Endothelial cell of umbilical vein (primary cell): Measurements from ENCODE around the gene KCNJ6. TPM values are rescaled to one million over a fixed set of nuclear protein-coding genes. Genes with fewer than 3 reads are reported as not detected.

ENCODE experiments used
- BruUV-seq: library from RNA; stranded (reverse); fragments of 400-500 nt; replicated peaks from 2 replicates; lab custom pipeline; 2021; lab: Mats Ljungman, UMichigan
- CTCF ChIA-PET: fragments of 300-600, 350-600 bp; sonication (Branson Sonifier 250); formaldehyde crosslinking; loops from one replicate; lab custom pipeline; 2021; ENCODE audit warnings: antibody characterized with exemption, inconsistent platforms; lab: Charles Lee
- POLR2A ChIA-PET: fragments of 300-600, 350-600 bp; sonication (Branson Sonifier 250); formaldehyde crosslinking; loops from one replicate; lab custom pipeline; 2021; ENCODE audit warnings: antibody characterized with exemption, inconsistent platforms; lab: Charles Lee
- DNase-seq: peaks from one replicate; pipeline ENCODE4 v3.0.0-alpha.2; 2011; ENCODE audit warnings: low read depth, low spot score
- FAIRE-seq: peaks from 2 replicates; lab custom pipeline; 2011; peaks lifted over from hg19 to GRCh38; lab: Jason Lieb, UNC
- H2AFZ ChIP-seq: 2 replicates; pipeline ENCODE4 v1.6.0; 2012; ENCODE audit warnings: low read depth, low read length, control low read depth, inconsistent platforms
- H3K27ac ChIP-seq: 2 replicates; pipeline ENCODE4 v1.5.1; 2011; ENCODE audit warnings: low read depth, mild to moderate bottlenecking, control low read depth, low read length, moderate library complexity; ENCODE audit not compliant: insufficient read depth
- H3K27me3 ChIP-seq, 2 experiments: 2 replicates each; pipeline versions ENCODE4 v1.6.0 to v1.6.1; 2011; ENCODE audit warnings: low read length in 2 of 2, mixed read lengths in 1 of 2; ENCODE audit not compliant: control insufficient read depth in 2 of 2, insufficient read depth in 2 of 2
- H3K36me3 ChIP-seq, 2 experiments: 2 replicates in 1 of 2; 3 replicates in 1 of 2; pipeline ENCODE4 v1.5.1; 2011; ENCODE audit warnings: low read length in 2 of 2, mild to moderate bottlenecking in 1 of 2, moderate library complexity in 1 of 2; ENCODE audit not compliant: control insufficient read depth in 2 of 2, insufficient read depth in 2 of 2; ENCODE audit errors: extremely low read depth in 1 of 2
- H3K4me1 ChIP-seq: 3 replicates; pipeline ENCODE4 v1.5.1; 2011; ENCODE audit warnings: mild to moderate bottlenecking, low read length; ENCODE audit not compliant: control insufficient read depth, insufficient read depth; ENCODE audit errors: extremely low read depth
- H3K4me2 ChIP-seq: 2 replicates; pipeline ENCODE4 v1.6.1; 2011; ENCODE audit warnings: low read length, control low read depth, mixed read lengths; ENCODE audit not compliant: insufficient read depth
- H3K4me3 ChIP-seq, 3 experiments: fragments of 200-600 bp in 1 of 3; sonication (generic), shearing (Covaris generic) in 1 of 3; replicated peaks in 1 of 3; 2 replicates each; pipeline ENCODE4 v1.5.1; 2011 to 2016; ENCODE audit warnings: control low read depth in 3 of 3, low read length in 3 of 3, mild to moderate bottlenecking in 2 of 3, inconsistent platforms in 1 of 3, low read depth in 1 of 3, moderate library complexity in 1 of 3; ENCODE audit not compliant: insufficient read depth in 1 of 3
- H3K79me2 ChIP-seq: 2 replicates; pipeline ENCODE4 v1.6.0; 2012; ENCODE audit warnings: low read length, inconsistent platforms; ENCODE audit not compliant: control insufficient read depth, insufficient read depth
- H3K9ac ChIP-seq: replicated peaks from 2 replicates; pipeline ENCODE3; 2011; ENCODE audit warnings: low read length, control low read depth; ENCODE audit not compliant: insufficient read depth; ENCODE audit errors: extremely low read depth
- H3K9me1 ChIP-seq: replicated peaks from 3 replicates; pipeline ENCODE4 v1.6.0; 2011; ENCODE audit warnings: mild to moderate bottlenecking, low read length; ENCODE audit not compliant: control insufficient read depth, insufficient read depth; ENCODE audit errors: extremely low read depth
- H3K9me3 ChIP-seq: replicated peaks from 2 replicates; pipeline ENCODE4 v1.5.1; 2012; ENCODE audit warnings: low read length, inconsistent platforms; ENCODE audit not compliant: control insufficient read depth, insufficient read depth
- H4K20me1 ChIP-seq: replicated peaks from 2 replicates; pipeline ENCODE3; 2011; ENCODE audit warnings: mild to moderate bottlenecking, low read length; ENCODE audit not compliant: control insufficient read depth, insufficient read depth; ENCODE audit errors: extremely low read depth
- EZH2 ChIP-seq: IDR thresholded peaks from 2 replicates; pipeline ENCODE4 v1.6.1; 2012; ENCODE audit warnings: borderline replicate concordance, low read depth, mild to moderate bottlenecking, moderate library complexity, low read length, inconsistent platforms; ENCODE audit not compliant: severe bottlenecking
- FOS ChIP-seq: IDR thresholded peaks from 2 replicates; pipeline ENCODE4 v1.6.1; 2011; ENCODE audit warnings: mild to moderate bottlenecking, low read length, moderate library complexity, borderline replicate concordance; ENCODE audit not compliant: insufficient read depth
- GATA2 ChIP-seq: IDR thresholded peaks from 2 replicates; pipeline ENCODE4 v1.7.0; 2011; ENCODE audit warnings: low read depth, mild to moderate bottlenecking, moderate library complexity, mixed read lengths, low read length; ENCODE audit not compliant: insufficient read length, insufficient read depth
- JUN ChIP-seq: IDR thresholded peaks from 2 replicates; pipeline ENCODE4 v1.6.1; 2011; ENCODE audit warnings: borderline replicate concordance, low read depth; ENCODE audit not compliant: insufficient read length, insufficient read depth
- MYC ChIP-seq: IDR thresholded peaks from one replicate; pipeline ENCODE4 v1.6.1; 2011; ENCODE audit warnings: mild to moderate bottlenecking, low read depth, low read length
- POLR2A ChIP-seq: IDR thresholded peaks from 2 replicates; pipeline ENCODE4 v1.6.1; 2012; ENCODE audit warnings: low read depth, mild to moderate bottlenecking, control low read depth, low read length
- POLR2AphosphoS5 ChIP-seq: IDR thresholded peaks from 2 replicates; pipeline ENCODE4 v1.6.1; 2012; ENCODE audit warnings: low read depth, mild to moderate bottlenecking, control low read depth, low read length, moderate library complexity; ENCODE audit not compliant: insufficient read depth
- dilution Hi-C: fragments of 300-500 bp; cut with MboI; formaldehyde crosslinking; loops from one replicate; pipeline ENCODE4 v1.15.0; 2019; ENCODE audit warnings: low sequenced_read_pairs; ENCODE audit not compliant: extremely low pct_ligation_motif_present
- intact Hi-C: fragments of 100-400 bp; cut with micrococcal nuclease; formaldehyde crosslinking; loops from one replicate; pipeline ENCODE4 v1.10.0; 2022
- polyA plus RNA-seq, 4 experiments: library from polyadenylated mRNA; depleted of rRNA in 3 of 4; stranded (reverse) in 3 of 4; unstranded in 1 of 4; fragments of >200 nt; gene quantifications; 2 replicates each; pipeline versions ENCODE4 v1.2.1 to v1.2.3, GENCODE V29; 2011 to 2012; ENCODE audit warnings: missing spikeins in 1 of 4
- total RNA-seq: library from RNA; stranded (reverse); gene quantifications from 2 replicates; pipeline ENCODE4 v1.2.3, GENCODE V29; 2021
- TF ChIP-seq, protein P1 (sequence below), 2 donors: IDR thresholded peaks; 1 replicate in 1 of 2; 2 replicates in 1 of 2; pipeline ENCODE4 v1.5.1; 2011; ENCODE audit warnings: low read length in 2 of 2, mild to moderate bottlenecking in 2 of 2, moderate library complexity in 2 of 2, control low read depth in 1 of 2, inconsistent platforms in 1 of 2, low read depth in 1 of 2; ENCODE audit not compliant: insufficient read depth in 1 of 2; ENCODE audit errors: extremely low read depth in 1 of 2
- TF ChIP-seq, protein P2 (sequence below): IDR thresholded peaks from 2 replicates; pipeline ENCODE4 v1.6.1; 2011; ENCODE audit not compliant: insufficient read depth, insufficient read length

KCNJ6 gene
- total and polyA plus RNA-seq, 2 donors (not counting 3 experiments of a cell fraction or from before 2014, with no cell fraction given) = not detected

DNA sequence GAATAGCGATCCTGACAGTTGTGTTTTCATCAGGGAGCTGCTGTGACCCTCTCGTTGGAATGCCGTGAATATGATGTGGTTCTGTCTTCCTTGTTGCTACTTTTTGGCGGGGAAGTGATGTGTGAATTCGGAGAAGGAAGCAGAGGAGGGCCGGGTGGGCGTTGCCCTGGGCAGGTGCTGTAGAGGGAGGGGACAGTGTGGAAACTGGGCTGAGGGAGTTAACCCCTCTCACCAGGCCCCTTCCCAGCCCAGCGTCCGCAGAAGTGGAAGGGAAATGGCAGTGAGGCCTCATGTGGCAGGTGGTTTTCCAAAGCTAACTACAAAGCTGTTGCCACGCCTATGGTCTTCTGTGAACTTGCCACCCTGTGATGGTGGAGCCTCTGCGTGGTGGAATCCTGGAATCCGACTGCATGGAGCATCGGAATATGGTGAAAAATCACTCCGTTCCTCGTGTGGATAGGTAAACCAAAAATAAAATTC is 321.7 kb downstream of the KCNJ6 start:
- no peak for FAIRE-seq
- CTCF ChIA-PET = interaction anchor here (1.0 kb wide), 1 partner anchor 16 kb away, joined by 4 read pairs; no protein-coding TSS in a partner anchor

More for the DNA sequence above, 321.7 kb downstream of the KCNJ6 start:
- H3K9me3 ChIP-seq = no peaks in the 10 kb centered on the region
- no peak overlapping the region for H3K4me2 ChIP-seq
- no peak overlapping the region for H3K9ac ChIP-seq
- dilution Hi-C loops = no loop called here
- DNase-seq = no peak
- no peaks in the 10 kb centered on the region for H3K27me3 ChIP-seq
- no peaks in the 10 kb centered on the region for H3K4me1 ChIP-seq
- no peaks in the 10 kb centered on the region for H3K36me3 ChIP-seq
- no TSS peak for BruUV-seq
- intact Hi-C loops = no loop called here
- no peak overlapping the region for H3K27ac ChIP-seq
- H2AFZ ChIP-seq = no peak overlapping the region
- no peaks in the 10 kb centered on the region for H3K79me2 ChIP-seq
- POLR2A ChIA-PET = no interaction called here
- H3K4me3 ChIP-seq = no peak overlapping the region
- TF ChIP-seq, protein P1, sequence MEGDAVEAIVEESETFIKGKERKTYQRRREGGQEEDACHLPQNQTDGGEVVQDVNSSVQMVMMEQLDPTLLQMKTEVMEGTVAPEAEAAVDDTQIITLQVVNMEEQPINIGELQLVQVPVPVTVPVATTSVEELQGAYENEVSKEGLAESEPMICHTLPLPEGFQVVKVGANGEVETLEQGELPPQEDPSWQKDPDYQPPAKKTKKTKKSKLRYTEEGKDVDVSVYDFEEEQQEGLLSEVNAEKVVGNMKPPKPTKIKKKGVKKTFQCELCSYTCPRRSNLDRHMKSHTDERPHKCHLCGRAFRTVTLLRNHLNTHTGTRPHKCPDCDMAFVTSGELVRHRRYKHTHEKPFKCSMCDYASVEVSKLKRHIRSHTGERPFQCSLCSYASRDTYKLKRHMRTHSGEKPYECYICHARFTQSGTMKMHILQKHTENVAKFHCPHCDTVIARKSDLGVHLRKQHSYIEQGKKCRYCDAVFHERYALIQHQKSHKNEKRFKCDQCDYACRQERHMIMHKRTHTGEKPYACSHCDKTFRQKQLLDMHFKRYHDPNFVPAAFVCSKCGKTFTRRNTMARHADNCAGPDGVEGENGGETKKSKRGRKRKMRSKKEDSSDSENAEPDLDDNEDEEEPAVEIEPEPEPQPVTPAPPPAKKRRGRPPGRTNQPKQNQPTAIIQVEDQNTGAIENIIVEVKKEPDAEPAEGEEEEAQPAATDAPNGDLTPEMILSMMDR (IDR thresholded peaks at IDR 0.05; ENCODE audit: extremely low read depth in 1 of 2, insufficient read depth in 1 of 2, low read depth in 1 of 2, low read length in 2 of 2) = no peak
- TF ChIP-seq EZH2 (no peak), GATA2 (no peak), POLR2AphosphoS5 (no peak), POLR2A (no peak), MYC (no peak), FOS (no peak), JUN (no peak)
- TF ChIP-seq, protein P2, sequence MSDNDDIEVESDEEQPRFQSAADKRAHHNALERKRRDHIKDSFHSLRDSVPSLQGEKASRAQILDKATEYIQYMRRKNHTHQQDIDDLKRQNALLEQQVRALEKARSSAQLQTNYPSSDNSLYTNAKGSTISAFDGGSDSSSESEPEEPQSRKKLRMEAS = no peak
- no peaks in the 10 kb centered on the region for H4K20me1 ChIP-seq
- H3K9me1 ChIP-seq = no peaks in the 10 kb centered on the region
